HG03025 (cell line): ENCODE results near the gene DNM3.
"Not testable (repeated sequence)": the region's sequence is repeated elsewhere in the genome, so short reads cannot be mapped to it uniquely, and the experiment has no call there.

Source experiments
- ATAC-seq: cut with Tn5 transposase; IDR thresholded peaks from one replicate; pipeline ENCODE4 v1.9.1; 2021; ENCODE audit warnings: mild to moderate bottlenecking, moderate library complexity; ENCODE audit not compliant: unreplicated experiment, low FRiP score

DNM3 gene

GRCh38 chr1:172429331-172430127 lies 588.2 kb downstream of the DNM3 start:
- no peak for ATAC-seq

- no peak for ATAC-seq
Measured at GRCh38 chr1:172430128-172430454, 588.8 kb downstream of the DNM3 start.

GRCh38 chr1:172431204-172431603 lies 589.9 kb downstream of the DNM3 start:
- no peak for ATAC-seq

GRCh38 chr1:172431721-172432192 lies 590.5 kb downstream of the DNM3 start:
- ATAC-seq = no peak

GRCh38 chr1:172437183-172437582 lies 595.9 kb downstream of the DNM3 start:
- not testable (repeated sequence) for ATAC-seq

- ATAC-seq = no peak
Measured at GRCh38 chr1:172442404-172442803, 601.1 kb downstream of the DNM3 start.

GRCh38 chr1:172442843-172443565 lies 601.7 kb downstream of the DNM3 start:
- no peak for ATAC-seq

GRCh38 chr1:172443666-172444453 lies 602.6 kb downstream of the DNM3 start, which contains the start of gene PIGC:
Gene PIGC (minus strand): TSS chr1:172444069. CDS start chr1:172442622, 1,447 bp downstream.
- peak; percentile 100 for ATAC-seq

- no peak for ATAC-seq
Measured at GRCh38 chr1:172446547-172446946, 605.2 kb downstream of the DNM3 start.

GRCh38 chr1:172447641-172448040 lies 606.3 kb downstream of the DNM3 start:
- no peak for ATAC-seq

GRCh38 chr1:172448995-172449584 lies 607.8 kb downstream of the DNM3 start:
- ATAC-seq = no peak

- ATAC-seq = no peak
Measured at GRCh38 chr1:172449585-172450523, 608.6 kb downstream of the DNM3 start.

GRCh38 chr1:172450524-172450885 lies 609.2 kb downstream of the DNM3 start:
- no peak for ATAC-seq

- no peak for ATAC-seq
Measured at GRCh38 chr1:172451002-172451443, 609.7 kb downstream of the DNM3 start.

- ATAC-seq = no peak
Measured at GRCh38 chr1:172452536-172453152, 611.3 kb downstream of the DNM3 start.

- no peak for ATAC-seq
Measured at GRCh38 chr1:172453153-172453545, 611.9 kb downstream of the DNM3 start.

GRCh38 chr1:172453607-172454006 lies 612.3 kb downstream of the DNM3 start:
- ATAC-seq = no peak

GRCh38 chr1:172455451-172455850 lies 614.2 kb downstream of the DNM3 start:
- ATAC-seq = no peak

GRCh38 chr1:172456344-172456769 lies 615.1 kb downstream of the DNM3 start:
- ATAC-seq = no peak
